Testis (tissue), 3 donors: ENCODE measurements around the gene MBNL2. TPM values are rescaled to one million over a fixed set of nuclear protein-coding genes. Genes with fewer than 3 reads are reported as not detected.

Experiments
- DNase-seq: peaks from one replicate; pipeline ENCODE4 v3.0.0-alpha.2; 2019
- H3K27ac ChIP-seq, 2 donors: fragments of 200-600 bp; sonication (generic); one replicate each; pipeline ENCODE4 v1.5.1; 2019
- H3K27me3 ChIP-seq: fragments of 200-600 bp; sonication (generic); one replicate; pipeline ENCODE4 v1.5.1; 2019
- H3K36me3 ChIP-seq: fragments of 200-600 bp; sonication (generic); one replicate; pipeline ENCODE4 v1.5.1; 2017; ENCODE audit warnings: low read depth; ENCODE audit errors: missing control alignments
- H3K4me1 ChIP-seq: fragments of 200-600 bp; sonication (generic); one replicate; pipeline ENCODE4 v1.5.1; 2019
- H3K4me3 ChIP-seq, 2 donors: fragments of 200-600 bp; sonication (generic); one replicate each; pipeline ENCODE4 v1.5.1; 2017 to 2019
- H3K9me3 ChIP-seq: fragments of 200-600 bp; sonication (generic); one replicate; pipeline ENCODE4 v1.5.1; 2017
- CTCF ChIP-seq, 3 experiments: fragments of 450-650 bp in 2 of 3; fragments of 200-600 bp in 1 of 3; sonication (generic) in 1 of 3; IDR thresholded peaks; one replicate each; pipeline ENCODE4 v1.5.1; 2016 to 2019; ENCODE audit warnings: antibody characterized with exemption in 3 of 3, mild to moderate bottlenecking in 2 of 3, moderate library complexity in 1 of 3
- POLR2A ChIP-seq: fragments of 450-650 bp; IDR thresholded peaks from one replicate; pipeline ENCODE4 v1.6.1; 2017; ENCODE audit warnings: antibody characterized with exemption, mild to moderate bottlenecking, moderate library complexity
- WGBS, 2 donors: methylation state at CpG; one replicate each; pipeline ENCODE4 v1.1.5; 2018; 5-methylcytosine and 5-hydroxymethylcytosine counted together
- intact Hi-C: fragments of 100-400 bp; cut with DNase I; formaldehyde crosslinking; loops from one replicate; pipeline ENCODE4 v1.15.1; 2023; ENCODE audit warnings: low total_unique reads
- polyA plus RNA-seq: library from polyadenylated mRNA; stranded (reverse); fragments of 350-450 nt; fragmentation: Illumina TruSeq; extraction: RNeasy Lipid Tissue Mini Kit (QIAGEN cat#74804); gene quantifications from one replicate; pipeline ENCODE4 v1.2.3, GENCODE V29; 2014; ENCODE audit warnings: low read depth, low replicate concordance; ENCODE audit not compliant: insufficient read depth
- total RNA-seq, 2 donors: library from RNA; depleted of rRNA; stranded (reverse); fragments of >200 nt; gene quantifications; one replicate each; pipeline ENCODE4 v1.2.3, GENCODE V29; 2016

Gene MBNL2
- total and polyA plus RNA-seq, 3 donors from 2014 or later: 21.5 to 83.0 (median 69.4) TPM

- no peaks in the 10 kb centered on the region for H3K36me3 ChIP-seq
- no peak for DNase-seq
- no peaks in the 10 kb centered on the region for H3K27me3 ChIP-seq
- WGBS, 2 donors: 93 to 96% methylated on average over 7 of the region's 7 CpGs
- no peak overlapping the region for H3K27ac ChIP-seq
- no peaks in the 10 kb centered on the region for H3K4me1 ChIP-seq
- TF ChIP-seq CTCF (IDR thresholded peaks at IDR 0.05): no peak
- TF ChIP-seq POLR2A: no peak
- no peaks in the 10 kb centered on the region for H3K9me3 ChIP-seq
- intact Hi-C loops: no loop called here
- no peak overlapping the region for H3K4me3 ChIP-seq
Measured at GRCh38 chr13:97371486-97372109, 149.5 kb downstream of the MBNL2 start.

- Histone ChIP-seq H3K36me3 (no peaks in the 10 kb centered on the region), H3K27ac (no peak overlapping the region), H3K4me3 (no peak overlapping the region), H3K27me3 (no peaks in the 10 kb centered on the region), H3K9me3 (no peaks in the 10 kb centered on the region), H3K4me1 (no peaks in the 10 kb centered on the region)
- intact Hi-C loops: no loop called here
- TF ChIP-seq CTCF (IDR thresholded peaks at IDR 0.05) (no peak), POLR2A (no peak)
- DNase-seq: no peak
- WGBS, 2 donors: 65 to 81% methylated on average over 4 of the region's 4 CpGs
Measured at GRCh38 chr13:97372936-97373335, 150.8 kb downstream of the MBNL2 start.

GRCh38 chr13:97373787-97374186 lies 151.7 kb downstream of the MBNL2 start:
- H3K36me3 ChIP-seq: no peaks in the 10 kb centered on the region
- TF ChIP-seq CTCF (IDR thresholded peaks at IDR 0.05): no peak
- WGBS, 2 donors: 66 to 80% methylated on average over 6 of the region's 6 CpGs
- intact Hi-C loops: no loop called here
- H3K4me1 ChIP-seq: no peaks in the 10 kb centered on the region
- no peak overlapping the region for H3K4me3 ChIP-seq
- no peaks in the 10 kb centered on the region for H3K9me3 ChIP-seq
- no peak overlapping the region for H3K27ac ChIP-seq
- no peaks in the 10 kb centered on the region for H3K27me3 ChIP-seq
- no peak for DNase-seq

- intact Hi-C loops: no loop called here
- H3K4me3 ChIP-seq: no peak overlapping the region
- no peaks in the 10 kb centered on the region for H3K27me3 ChIP-seq
- DNase-seq: no peak
- WGBS, 2 donors: 90 to 91% methylated on average over 6 of the region's 6 CpGs
- H3K36me3 ChIP-seq: no peaks in the 10 kb centered on the region
- no peaks in the 10 kb centered on the region for H3K4me1 ChIP-seq
- H3K9me3 ChIP-seq: no peaks in the 10 kb centered on the region
- H3K27ac ChIP-seq: no peak overlapping the region
- TF ChIP-seq POLR2A (no peak), CTCF (IDR thresholded peaks at IDR 0.05) (no peak)
Measured at GRCh38 chr13:97376981-97377380, 154.8 kb downstream of the MBNL2 start.

GRCh38 chr13:97379386-97379785 lies 157.3 kb downstream of the MBNL2 start:
- no peaks in the 10 kb centered on the region for H3K9me3 ChIP-seq
- TF ChIP-seq POLR2A (no peak), CTCF (IDR thresholded peaks at IDR 0.05) (no peak)
- H3K4me3 ChIP-seq: no peak overlapping the region
- no peak for DNase-seq
- H3K4me1 ChIP-seq: no peaks in the 10 kb centered on the region
- intact Hi-C loops: no loop called here
- 83 to 89% methylated on average over 5 of the region's 5 CpGs for WGBS, 2 donors
- H3K27me3 ChIP-seq: no peaks in the 10 kb centered on the region
- H3K27ac ChIP-seq: no peak overlapping the region
- no peaks in the 10 kb centered on the region for H3K36me3 ChIP-seq
